Prostate gland (tissue), 2 donors: Measurements from ENCODE around the gene ZFAND3. TPM values are rescaled to one million over a fixed set of nuclear protein-coding genes. Genes with fewer than 3 reads are reported as not detected.

ENCODE experiments used
- DNase-seq: peaks from one replicate; pipeline ENCODE4 v3.0.0-alpha.2; 2019; ENCODE audit warnings: low spot score
- H3K27ac ChIP-seq, 2 donors: fragments of 200-600 bp; sonication (generic); 2 replicates each; pipeline ENCODE4 v1.5.1; 2017 to 2019
- H3K27me3 ChIP-seq: fragments of 200-600 bp; sonication (generic); replicated peaks from 2 replicates; pipeline ENCODE4 v1.5.1; 2019; ENCODE audit not compliant: insufficient read depth
- H3K36me3 ChIP-seq, 2 donors: fragments of 200-600 bp; sonication (generic); 1 replicate in 1 of 2; 2 replicates in 1 of 2; pipeline versions ENCODE4 v1.5.1 to v1.8.1; 2017 to 2019
- H3K4me1 ChIP-seq: fragments of 200-600 bp; sonication (generic); replicated peaks from 2 replicates; pipeline ENCODE4 v1.5.1; 2019
- H3K4me3 ChIP-seq, 2 donors: fragments of 200-600 bp; sonication (generic); 2 replicates each; pipeline ENCODE4 v1.5.1; 2017 to 2019
- H3K9me3 ChIP-seq: fragments of 200-600 bp; sonication (generic); 2 replicates; pipeline ENCODE4 v1.5.1; 2017
- CTCF ChIP-seq, 4 experiments: fragments of 200-600 bp in 2 of 4; fragments of 450-650 bp in 2 of 4; sonication (generic) in 2 of 4; IDR thresholded peaks; 1 replicate in 3 of 4; 2 replicates in 1 of 4; pipeline ENCODE4 v1.5.1; 2016 to 2019; ENCODE audit warnings: antibody characterized with exemption in 4 of 4, mild to moderate bottlenecking in 2 of 4, moderate library complexity in 2 of 4
- POLR2A ChIP-seq: fragments of 450-650 bp; IDR thresholded peaks from one replicate; pipeline ENCODE4 v1.6.1; 2016; ENCODE audit warnings: antibody characterized with exemption, mild to moderate bottlenecking
- POLR2AphosphoS5 ChIP-seq: sonication (generic); formaldehyde crosslinking; IDR thresholded peaks from one replicate; pipeline ENCODE4 v1.6.1; 2017; ENCODE audit warnings: antibody characterized with exemption
- WGBS: methylation state at CpG from one replicate; pipeline ENCODE4 v1.1.5; 2018; 5-methylcytosine and 5-hydroxymethylcytosine counted together
- intact Hi-C: fragments of 100-400 bp; cut with DNase I; formaldehyde crosslinking; loops from one replicate; pipeline ENCODE4 v1.14.2; 2022
- total RNA-seq, 2 donors: library from RNA; depleted of rRNA; stranded (reverse); fragments of >200 nt; gene quantifications; one replicate each; pipeline ENCODE4 v1.1.0, GENCODE V29; 2016

The ZFAND3 gene
- total RNA-seq, 2 donors from 2014 or later, result 43.5 to 89.1 TPM

DNA sequence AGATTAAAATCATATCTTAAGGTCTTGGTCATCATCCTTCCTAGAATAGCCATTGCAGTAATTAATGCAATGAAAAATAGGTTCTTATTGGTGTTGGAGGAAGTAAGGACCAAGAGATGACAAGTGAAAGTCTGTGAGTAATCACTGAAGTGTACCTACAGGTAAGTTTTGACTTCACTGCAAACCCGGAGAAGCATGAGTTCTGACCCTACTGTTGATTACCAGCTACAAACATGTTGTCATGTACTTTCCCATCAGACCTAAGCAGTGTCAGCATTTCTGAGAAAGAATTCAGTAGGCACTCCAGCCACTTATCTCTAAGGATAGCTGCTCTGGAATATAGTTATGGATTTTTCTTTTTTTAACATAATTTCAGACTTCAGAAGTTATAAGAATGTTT lies 280.9 kb downstream of the ZFAND3 start:
- no peak for DNase-seq
- intact Hi-C loops, result no loop called here
- no peaks in the 10 kb centered on the region for H3K9me3 ChIP-seq
- TF ChIP-seq POLR2AphosphoS5 (no peak), CTCF (IDR thresholded peaks at IDR 0.05) (no peak)
- H3K27me3 ChIP-seq, result no peaks in the 10 kb centered on the region
- H3K36me3 ChIP-seq, result no peaks in the 10 kb centered on the region
- WGBS, result 93% methylated on average over 1 of the region's 1 CpG
- H3K4me3 ChIP-seq, result no peak overlapping the region
- no peak overlapping the region for H3K27ac ChIP-seq
- no peaks in the 10 kb centered on the region for H3K4me1 ChIP-seq

DNA sequence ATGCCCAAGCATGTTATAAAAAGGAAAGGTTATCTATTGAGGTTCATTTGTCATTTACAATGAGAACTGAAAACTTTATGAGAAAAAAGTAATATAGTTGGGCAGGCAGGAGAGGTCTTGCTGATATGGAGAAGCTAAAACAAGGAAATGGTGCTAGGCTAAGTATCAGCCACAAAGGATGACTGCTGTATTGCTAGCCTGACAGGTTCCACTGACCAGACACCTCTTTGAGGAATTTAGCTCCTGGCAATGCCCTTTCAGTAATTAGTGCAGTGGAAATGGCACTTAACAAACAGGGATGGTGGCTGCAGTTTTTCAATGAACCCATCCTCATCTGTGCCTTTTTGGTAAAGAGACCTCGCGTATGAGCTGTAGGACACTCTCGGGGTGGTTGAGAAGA lies 284.4 kb downstream of the ZFAND3 start:
- no peaks in the 10 kb centered on the region for H3K9me3 ChIP-seq
- intact Hi-C loops, result no loop called here
- TF ChIP-seq POLR2AphosphoS5 (no peak), POLR2A (no peak), CTCF (IDR thresholded peaks at IDR 0.05) (no peak)
- H3K4me1 ChIP-seq, result no peaks in the 10 kb centered on the region
- H3K27me3 ChIP-seq, result no peaks in the 10 kb centered on the region
- H3K36me3 ChIP-seq, result no peaks in the 10 kb centered on the region
- H3K27ac ChIP-seq, result no peak overlapping the region
- WGBS, result 93% methylated on average over 3 of the region's 3 CpGs
- no peak overlapping the region for H3K4me3 ChIP-seq
- DNase-seq, result no peak

DNA sequence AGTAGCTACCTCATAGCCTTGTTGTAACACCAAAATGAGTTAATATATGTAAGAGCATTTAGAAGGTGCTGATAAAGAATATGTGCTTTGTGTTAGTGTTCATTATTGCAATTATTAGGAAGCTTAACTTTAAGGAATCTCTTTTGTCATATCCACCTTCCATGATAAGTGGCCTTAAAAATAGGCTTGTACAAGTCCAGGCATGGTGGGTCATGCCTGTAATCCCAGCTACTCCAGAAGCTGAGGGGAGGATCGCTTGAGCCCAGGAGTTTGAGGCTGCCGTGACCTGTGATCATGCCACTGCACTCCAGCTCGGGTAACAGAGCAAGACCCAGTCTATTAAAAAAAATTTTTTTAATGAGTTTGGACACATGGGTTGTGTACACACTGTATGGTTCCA lies 285.5 kb downstream of the ZFAND3 start:
- no peak for DNase-seq
- H3K4me1 ChIP-seq, result no peaks in the 10 kb centered on the region
- no peaks in the 10 kb centered on the region for H3K27me3 ChIP-seq
- no peak for TF ChIP-seq CTCF (IDR thresholded peaks at IDR 0.05)
- no peak for TF ChIP-seq POLR2AphosphoS5
- TF ChIP-seq POLR2A, result no peak
- no peak overlapping the region for H3K4me3 ChIP-seq
- H3K9me3 ChIP-seq, result no peaks in the 10 kb centered on the region
- H3K36me3 ChIP-seq, result no peaks in the 10 kb centered on the region
- no peak overlapping the region for H3K27ac ChIP-seq
- intact Hi-C loops, result no loop called here
- 81% methylated on average over 3 of the region's 3 CpGs for WGBS

GRCh38 chr6:38107073-38107472 lies 287.5 kb downstream of the ZFAND3 start:
- H3K4me1 ChIP-seq, result no peaks in the 10 kb centered on the region
- no peaks in the 10 kb centered on the region for H3K36me3 ChIP-seq
- no peak for TF ChIP-seq POLR2AphosphoS5
- no peak for TF ChIP-seq CTCF (IDR thresholded peaks at IDR 0.05)
- no peak for TF ChIP-seq POLR2A
- intact Hi-C loops, result no loop called here
- no peak overlapping the region for H3K4me3 ChIP-seq
- no peaks in the 10 kb centered on the region for H3K27me3 ChIP-seq
- H3K9me3 ChIP-seq, result no peaks in the 10 kb centered on the region
- 95% methylated on average over 1 of the region's 1 CpG for WGBS
- H3K27ac ChIP-seq, result no peak overlapping the region
- DNase-seq, result no peak

DNA sequence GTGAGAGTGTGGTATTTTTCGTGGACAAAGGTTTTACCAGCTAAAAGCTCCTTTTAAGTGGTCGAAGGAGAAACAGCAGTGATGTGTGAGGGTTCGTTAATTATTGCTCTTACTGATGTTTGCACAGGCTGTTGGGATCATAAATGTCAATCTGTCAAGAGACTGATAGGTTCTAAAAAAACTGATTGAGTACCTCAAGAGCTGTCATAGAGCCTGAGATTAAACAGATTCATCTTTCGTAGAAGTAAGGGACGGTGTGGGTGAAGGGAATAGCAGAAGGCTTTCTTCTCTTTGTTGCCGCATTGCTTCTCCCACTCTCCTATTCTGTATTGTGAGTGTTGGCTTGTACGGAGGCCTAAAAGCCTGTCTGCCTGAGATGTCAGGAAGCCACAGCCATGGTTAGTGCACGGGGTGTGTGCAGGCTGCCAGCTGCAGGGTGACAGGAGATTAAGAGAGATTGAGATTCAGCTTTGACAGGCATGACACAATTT lies 291.0 kb downstream of the ZFAND3 start:
- Histone ChIP-seq H3K27ac (no peak overlapping the region), H3K9me3 (no peaks in the 10 kb centered on the region), H3K27me3 (no peaks in the 10 kb centered on the region), H3K4me3 (no peak overlapping the region), H3K36me3 (no peaks in the 10 kb centered on the region), H3K4me1 (no peaks in the 10 kb centered on the region)
- TF ChIP-seq POLR2A, result no peak
- TF ChIP-seq CTCF (IDR thresholded peaks at IDR 0.05), result no peak
- no peak for TF ChIP-seq POLR2AphosphoS5
- DNase-seq, result no peak
- WGBS, result 45% methylated on average over 8 of the region's 8 CpGs
- intact Hi-C loops, result no loop called here
